Measurements from ENCODE around the gene TM9SF4.

Gene TM9SF4, protein sequence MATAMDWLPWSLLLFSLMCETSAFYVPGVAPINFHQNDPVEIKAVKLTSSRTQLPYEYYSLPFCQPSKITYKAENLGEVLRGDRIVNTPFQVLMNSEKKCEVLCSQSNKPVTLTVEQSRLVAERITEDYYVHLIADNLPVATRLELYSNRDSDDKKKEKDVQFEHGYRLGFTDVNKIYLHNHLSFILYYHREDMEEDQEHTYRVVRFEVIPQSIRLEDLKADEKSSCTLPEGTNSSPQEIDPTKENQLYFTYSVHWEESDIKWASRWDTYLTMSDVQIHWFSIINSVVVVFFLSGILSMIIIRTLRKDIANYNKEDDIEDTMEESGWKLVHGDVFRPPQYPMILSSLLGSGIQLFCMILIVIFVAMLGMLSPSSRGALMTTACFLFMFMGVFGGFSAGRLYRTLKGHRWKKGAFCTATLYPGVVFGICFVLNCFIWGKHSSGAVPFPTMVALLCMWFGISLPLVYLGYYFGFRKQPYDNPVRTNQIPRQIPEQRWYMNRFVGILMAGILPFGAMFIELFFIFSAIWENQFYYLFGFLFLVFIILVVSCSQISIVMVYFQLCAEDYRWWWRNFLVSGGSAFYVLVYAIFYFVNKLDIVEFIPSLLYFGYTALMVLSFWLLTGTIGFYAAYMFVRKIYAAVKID

DNA sequence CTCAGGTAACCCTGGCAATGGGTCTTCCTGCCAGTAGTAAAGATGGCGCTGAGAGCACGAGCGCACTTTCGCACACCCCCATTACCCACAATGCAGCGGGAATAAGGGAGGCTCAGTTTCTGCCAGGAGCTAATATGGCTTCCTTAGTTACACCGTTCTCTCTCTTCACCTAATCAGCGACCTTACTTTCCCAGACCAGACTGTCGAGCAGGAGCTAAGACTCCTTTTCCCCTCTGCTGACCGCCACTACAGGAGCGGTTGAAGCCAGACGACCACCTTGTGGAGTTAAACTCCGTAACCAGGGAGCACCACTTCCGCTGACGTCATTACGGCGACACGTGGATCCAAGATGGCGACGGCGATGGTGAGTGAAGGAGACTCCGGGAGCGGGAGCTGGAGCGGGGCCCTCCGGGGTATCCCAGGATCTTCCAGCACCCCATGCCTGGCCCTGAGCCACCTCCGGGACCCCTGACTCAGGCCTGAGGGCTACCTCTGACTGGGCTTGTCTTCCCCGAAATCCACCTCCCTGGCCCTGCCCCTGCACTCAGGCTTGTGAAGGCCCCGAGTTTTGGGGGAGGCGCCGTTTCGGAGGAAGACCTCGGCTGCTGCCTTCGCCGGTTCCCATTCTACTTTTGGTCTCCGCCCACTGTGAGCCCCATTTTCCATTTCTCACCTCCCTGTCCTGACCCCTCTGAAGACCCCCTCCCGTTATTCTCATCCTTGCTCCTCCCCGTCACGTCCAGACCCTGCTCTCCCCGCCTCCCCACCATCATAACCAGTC is at the start of gene TM9SF4:
Gene TM9SF4, plus strand, starts transcription at position 323 of the 781 bp plus-strand sequence. Its CDS starts 27 bp downstream, at position 350.
- H3K27ac ChIP-seq: peak within 1 kb of the TSS; percentile 99
- TF ChIP-seq EZH2 (IDR thresholded peaks at IDR 0.05) (no peak), POLR2AphosphoS5 (IDR thresholded peaks at IDR 0.05; ENCODE audit: borderline replicate concordance, low read depth, low read length) (peak; percentile 91)

DNA sequence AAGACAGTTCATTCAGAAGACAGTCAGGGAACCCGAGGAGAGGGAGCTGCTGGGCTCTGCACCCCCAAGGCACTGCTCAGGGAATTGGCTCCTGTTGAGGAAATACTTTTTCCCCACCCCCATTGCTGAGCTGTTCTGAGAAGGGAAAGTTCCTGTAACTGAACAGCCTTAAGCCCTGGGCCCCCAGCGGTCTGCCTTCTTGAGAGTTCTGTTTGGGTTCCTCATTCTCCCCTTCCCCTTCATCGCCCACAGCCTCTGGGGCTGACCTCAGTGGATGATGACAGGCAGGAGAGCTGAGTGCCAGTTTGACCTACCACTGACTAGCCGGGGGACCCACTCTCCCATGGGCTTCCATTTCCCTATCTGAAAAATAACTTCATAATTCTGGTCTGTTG is 46.7 kb upstream of the TM9SF4 start:
- Histone ChIP-seq H3K9ac (ENCODE audit: insufficient read length) (no peak overlapping the region), H3K4me3 (no peak overlapping the region), H3K27ac (no peak overlapping the region), H3K9me3 (ENCODE audit: low read depth, low read length) (no peaks in the 10 kb centered on the region), H3K36me3 (ENCODE audit: insufficient read depth, low read length) (no peaks in the 10 kb centered on the region)
- no peak for TF ChIP-seq EZH2 (IDR thresholded peaks at IDR 0.05)
- TF ChIP-seq POLR2AphosphoS5 (IDR thresholded peaks at IDR 0.05; ENCODE audit: borderline replicate concordance, low read depth, low read length): no peak
- TF ChIP-seq FOXP2 (optimal IDR thresholded peaks at IDR 0.05; ENCODE audit: control extremely low read depth, extremely low read length, insufficient read depth): no peak
- DNase-seq (ENCODE audit: low read depth, low spot score): no peak

More for the DNA sequence above, at the start of gene TM9SF4:
- DNase-seq (ENCODE audit: low read depth, low spot score): peak; percentile 97
- Histone ChIP-seq H3K36me3 (ENCODE audit: insufficient read depth, low read length) (no peaks in the 10 kb centered on the region; the same call in 1 of the 2 replicates), H3K4me3 (peak within 1 kb of the TSS; percentile 98), H3K9me3 (ENCODE audit: low read depth, low read length) (no peaks in the 10 kb centered on the region), H3K9ac (ENCODE audit: insufficient read length) (peak within 1 kb of the TSS; percentile 99)

DNA sequence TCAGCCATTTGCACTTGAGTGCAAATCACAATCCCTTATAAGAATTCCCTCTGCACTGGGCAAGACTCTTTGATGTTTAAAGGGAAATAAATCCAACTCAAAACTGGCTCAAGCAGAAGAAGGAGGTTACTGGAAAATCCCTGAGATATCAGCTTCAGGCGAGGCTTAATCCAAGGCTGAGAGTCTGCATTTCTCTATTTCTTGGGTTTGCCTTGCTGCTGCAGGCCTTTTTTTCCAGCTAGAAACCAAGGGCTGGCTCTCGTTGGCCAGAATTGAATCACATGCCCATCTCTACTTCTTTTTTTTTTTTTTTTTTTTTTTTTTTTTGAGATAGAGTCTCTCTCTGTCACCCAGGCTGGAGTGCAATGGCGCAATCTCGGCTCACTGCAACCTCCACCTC is 45.8 kb upstream of the TM9SF4 start:
- no peak overlapping the region for H3K4me3 ChIP-seq
- H3K9ac ChIP-seq (ENCODE audit: insufficient read length): no peak overlapping the region
- no peaks in the 10 kb centered on the region for H3K36me3 ChIP-seq (ENCODE audit: insufficient read depth, low read length)
- no peak for DNase-seq (ENCODE audit: low read depth, low spot score)
- H3K27ac ChIP-seq: no peak overlapping the region
- H3K9me3 ChIP-seq (ENCODE audit: low read depth, low read length): no peaks in the 10 kb centered on the region
- TF ChIP-seq EZH2 (IDR thresholded peaks at IDR 0.05): no peak
- no peak for TF ChIP-seq FOXP2 (optimal IDR thresholded peaks at IDR 0.05; ENCODE audit: control extremely low read depth, extremely low read length, insufficient read depth)
- TF ChIP-seq POLR2AphosphoS5 (IDR thresholded peaks at IDR 0.05; ENCODE audit: borderline replicate concordance, low read depth, low read length): no peak

DNA sequence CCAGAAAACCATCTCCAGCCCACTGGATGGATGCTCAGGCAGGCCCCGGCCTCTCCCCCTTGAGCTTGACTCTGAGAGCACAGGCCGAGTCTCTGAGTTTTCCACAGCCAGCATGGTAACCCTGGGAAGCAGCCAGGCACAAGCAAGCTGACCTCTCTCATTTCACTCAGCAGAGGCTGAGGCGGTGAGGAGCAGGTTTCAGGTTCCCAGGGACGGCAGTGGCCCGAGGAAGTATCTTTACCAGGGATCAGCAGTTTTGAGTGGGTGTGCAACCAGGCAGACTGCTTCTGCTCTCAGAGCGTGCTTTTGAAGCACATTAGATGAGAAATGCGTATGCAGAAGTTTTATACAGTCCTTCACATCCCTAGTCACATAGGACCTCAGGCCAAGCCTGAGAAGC is 44.8 kb upstream of the TM9SF4 start:
- TF ChIP-seq FOXP2 (optimal IDR thresholded peaks at IDR 0.05; ENCODE audit: control extremely low read depth, extremely low read length, insufficient read depth) (no peak), POLR2AphosphoS5 (IDR thresholded peaks at IDR 0.05; ENCODE audit: borderline replicate concordance, low read depth, low read length) (no peak), EZH2 (IDR thresholded peaks at IDR 0.05) (no peak)
- no peaks in the 10 kb centered on the region for H3K36me3 ChIP-seq (ENCODE audit: insufficient read depth, low read length)
- H3K9ac ChIP-seq (ENCODE audit: insufficient read length): no peak overlapping the region
- H3K4me3 ChIP-seq: no peak overlapping the region
- no peak for DNase-seq (ENCODE audit: low read depth, low spot score)
- H3K27ac ChIP-seq: no peak overlapping the region
- H3K9me3 ChIP-seq (ENCODE audit: low read depth, low read length): no peaks in the 10 kb centered on the region

DNA sequence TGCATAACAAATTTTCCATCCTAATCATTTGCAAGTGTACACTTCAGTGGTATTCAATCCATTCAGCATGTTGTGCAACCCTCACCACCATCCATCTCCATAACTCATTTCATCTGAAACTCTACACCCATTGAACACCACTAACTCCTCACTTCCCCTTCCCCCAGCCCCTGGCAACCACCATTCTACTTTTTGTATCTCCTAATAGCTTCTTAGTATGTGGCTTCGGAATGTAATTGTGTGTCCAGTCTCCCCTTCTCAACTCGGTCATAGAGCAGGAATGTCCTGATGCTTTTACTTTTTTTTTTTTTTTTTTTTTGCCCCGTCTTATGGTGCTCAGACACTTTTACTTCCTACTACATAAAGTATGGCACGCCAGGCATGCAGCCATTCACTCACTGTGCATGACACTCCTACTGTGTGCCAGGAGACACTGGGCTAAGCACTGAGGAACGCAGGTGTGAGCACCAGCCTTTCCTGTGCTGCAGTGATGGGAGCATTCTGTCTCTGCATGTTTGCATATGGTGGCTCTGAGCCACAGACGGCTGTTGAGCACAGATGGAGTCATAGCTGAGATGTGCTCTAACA is 42.2 kb upstream of the TM9SF4 start:
- no peak for DNase-seq (ENCODE audit: low read depth, low spot score)
- Histone ChIP-seq H3K4me3 (no peak overlapping the region), H3K36me3 (ENCODE audit: insufficient read depth, low read length) (no peaks in the 10 kb centered on the region), H3K27ac (no peak overlapping the region), H3K9ac (ENCODE audit: insufficient read length) (no peak overlapping the region), H3K9me3 (ENCODE audit: low read depth, low read length) (no peaks in the 10 kb centered on the region)
- no peak for TF ChIP-seq FOXP2 (optimal IDR thresholded peaks at IDR 0.05; ENCODE audit: control extremely low read depth, extremely low read length, insufficient read depth)
- no peak for TF ChIP-seq POLR2AphosphoS5 (IDR thresholded peaks at IDR 0.05; ENCODE audit: borderline replicate concordance, low read depth, low read length)
- no peak for TF ChIP-seq EZH2 (IDR thresholded peaks at IDR 0.05)

DNA sequence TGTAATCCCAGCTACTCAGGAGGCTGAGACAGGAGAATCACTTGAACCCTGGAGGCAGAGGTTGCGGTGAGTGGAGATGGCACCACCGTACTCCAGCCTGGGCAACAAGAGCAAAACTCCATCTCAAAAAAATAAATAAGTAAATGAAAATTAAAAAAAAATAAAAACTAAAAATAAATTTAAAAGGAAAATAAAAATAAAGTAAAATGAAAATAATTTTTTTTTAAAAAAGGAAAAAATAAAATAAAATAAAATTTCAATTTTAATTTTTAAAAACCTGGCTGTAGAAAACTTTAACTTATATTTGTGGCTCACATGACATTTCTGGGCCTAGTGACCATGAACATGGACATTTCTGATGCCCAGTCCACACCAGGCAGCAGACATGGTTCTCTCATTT is 41.3 kb upstream of the TM9SF4 start:
- H3K27ac ChIP-seq: no peak overlapping the region
- no peak for TF ChIP-seq FOXP2 (optimal IDR thresholded peaks at IDR 0.05; ENCODE audit: control extremely low read depth, extremely low read length, insufficient read depth)
- TF ChIP-seq EZH2 (IDR thresholded peaks at IDR 0.05): no peak
- TF ChIP-seq POLR2AphosphoS5 (IDR thresholded peaks at IDR 0.05; ENCODE audit: borderline replicate concordance, low read depth, low read length): no peak
- DNase-seq (ENCODE audit: low read depth, low spot score): no peak
- H3K9ac ChIP-seq (ENCODE audit: insufficient read length): no peak overlapping the region
- H3K36me3 ChIP-seq (ENCODE audit: insufficient read depth, low read length): no peaks in the 10 kb centered on the region
- H3K4me3 ChIP-seq: no peak overlapping the region
- no peaks in the 10 kb centered on the region for H3K9me3 ChIP-seq (ENCODE audit: low read depth, low read length)

DNA sequence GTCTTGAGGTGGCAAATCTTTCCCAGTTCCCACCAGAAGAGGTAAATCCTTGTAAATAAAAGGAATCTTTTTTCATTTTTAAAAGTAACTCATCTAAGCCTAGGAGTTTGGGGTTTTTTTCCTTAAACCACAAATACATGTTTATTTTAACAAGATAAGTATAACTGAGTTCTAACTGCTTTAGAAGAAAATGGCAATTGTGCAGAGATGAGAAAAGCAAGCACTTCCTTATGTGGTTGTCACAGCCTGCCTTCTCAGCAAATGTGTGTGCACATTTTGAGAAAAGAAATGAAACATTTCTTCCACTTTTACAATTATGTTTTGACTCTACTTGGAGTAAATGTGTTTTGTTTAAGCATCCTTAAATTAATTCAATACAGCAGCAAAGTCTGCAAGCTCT is 39.8 kb upstream of the TM9SF4 start:
- H3K9me3 ChIP-seq (ENCODE audit: low read depth, low read length): no peaks in the 10 kb centered on the region
- no peak overlapping the region for H3K27ac ChIP-seq
- no peak for DNase-seq (ENCODE audit: low read depth, low spot score)
- TF ChIP-seq FOXP2 (optimal IDR thresholded peaks at IDR 0.05; ENCODE audit: control extremely low read depth, extremely low read length, insufficient read depth): no peak
- no peak for TF ChIP-seq POLR2AphosphoS5 (IDR thresholded peaks at IDR 0.05; ENCODE audit: borderline replicate concordance, low read depth, low read length)
- no peak for TF ChIP-seq EZH2 (IDR thresholded peaks at IDR 0.05)
- H3K4me3 ChIP-seq: no peak overlapping the region
- H3K9ac ChIP-seq (ENCODE audit: insufficient read length): no peak overlapping the region
- no peaks in the 10 kb centered on the region for H3K36me3 ChIP-seq (ENCODE audit: insufficient read depth, low read length)

DNA sequence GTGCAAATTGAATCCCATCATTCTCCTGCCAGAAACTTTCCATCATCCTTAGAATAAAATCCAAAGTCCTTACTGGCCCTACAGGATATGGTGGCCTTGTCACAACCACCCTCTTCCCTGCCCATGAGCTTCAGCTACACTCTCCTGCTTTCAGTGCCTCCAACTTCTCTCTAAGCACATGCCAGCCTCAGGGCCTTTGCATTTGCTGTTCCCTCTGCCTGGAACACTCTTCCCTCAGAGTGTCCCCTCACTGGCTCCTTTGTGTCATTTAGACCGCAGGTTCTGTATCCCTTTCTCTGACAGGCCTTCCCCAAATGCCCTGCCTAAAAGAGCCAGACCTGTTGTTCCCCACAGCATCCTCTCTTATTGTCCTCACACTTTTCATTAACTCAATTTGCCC is 39.2 kb upstream of the TM9SF4 start:
- H3K9me3 ChIP-seq (ENCODE audit: low read depth, low read length): no peaks in the 10 kb centered on the region
- no peak overlapping the region for H3K27ac ChIP-seq
- H3K4me3 ChIP-seq: no peak overlapping the region
- no peak overlapping the region for H3K9ac ChIP-seq (ENCODE audit: insufficient read length)
- no peak for DNase-seq (ENCODE audit: low read depth, low spot score)
- no peaks in the 10 kb centered on the region for H3K36me3 ChIP-seq (ENCODE audit: insufficient read depth, low read length)
- TF ChIP-seq EZH2 (IDR thresholded peaks at IDR 0.05): no peak
- no peak for TF ChIP-seq POLR2AphosphoS5 (IDR thresholded peaks at IDR 0.05; ENCODE audit: borderline replicate concordance, low read depth, low read length)
- TF ChIP-seq FOXP2 (optimal IDR thresholded peaks at IDR 0.05; ENCODE audit: control extremely low read depth, extremely low read length, insufficient read depth): no peak
